Aorta (tissue), 5 donors: ENCODE data around the gene RUNX2. TPM values are rescaled to one million over a fixed set of nuclear protein-coding genes. Genes with fewer than 3 reads are reported as not detected.

Source experiments
- ATAC-seq: fragments of 200-7000 bp; cut with Tn5 transposase; one replicate; pipeline ENCODE4 v1.9.1; 2022; ENCODE audit warnings: moderate library complexity; ENCODE audit not compliant: low FRiP score
- DNase-seq, 2 donors: peaks; one replicate each; pipeline ENCODE4 v3.0.0-alpha.2; 2020
- H3K27ac ChIP-seq, 2 donors: one replicate each; pipeline ENCODE4 v1.5.1; 2013; ENCODE audit warnings: low read length in 2 of 2, mild to moderate bottlenecking in 2 of 2, moderate library complexity in 2 of 2, control low read depth in 1 of 2, inconsistent platforms in 1 of 2, low read depth in 1 of 2
- H3K27me3 ChIP-seq, 2 donors: one replicate each; pipeline ENCODE4 v1.6.1; 2013; ENCODE audit warnings: control low read depth in 1 of 2, low read length in 1 of 2, mild to moderate bottlenecking in 1 of 2, moderate library complexity in 1 of 2; ENCODE audit not compliant: insufficient read depth in 2 of 2, control insufficient read depth in 1 of 2
- H3K36me3 ChIP-seq, 2 donors: one replicate each; pipeline ENCODE4 v1.6.1; 2013; ENCODE audit warnings: control low read depth in 1 of 2, low read length in 1 of 2, mild to moderate bottlenecking in 1 of 2; ENCODE audit not compliant: insufficient read depth in 2 of 2, control insufficient read depth in 1 of 2
- H3K4me1 ChIP-seq, 2 donors: one replicate each; pipeline ENCODE4 v1.6.1; 2013; ENCODE audit warnings: low read length in 2 of 2, control low read depth in 1 of 2, mild to moderate bottlenecking in 1 of 2, moderate library complexity in 1 of 2; ENCODE audit not compliant: insufficient read depth in 2 of 2, control insufficient read depth in 1 of 2
- H3K4me3 ChIP-seq, 2 donors: one replicate each; pipeline ENCODE4 v1.5.1; 2013; ENCODE audit warnings: low read length in 2 of 2, control low read depth in 1 of 2, mild to moderate bottlenecking in 1 of 2
- H3K9me3 ChIP-seq: one replicate; pipeline ENCODE4 v1.6.1; 2013; ENCODE audit warnings: mild to moderate bottlenecking, low read length; ENCODE audit not compliant: control insufficient read depth
- WGBS, 2 donors: extraction: QIAGEN DNeasy Blood & Tissue Kit; methylation state at CpG; one replicate each; pipeline ENCODE4 v1.1.7; 2013; 5-methylcytosine and 5-hydroxymethylcytosine counted together
- intact Hi-C, 2 donors: fragments of 100-400 bp; cut with DNase I; formaldehyde crosslinking; loops; one replicate each; pipeline versions ENCODE4 v1.14.2 to v1.15.0; 2022
- polyA plus RNA-seq, 2 donors: library from polyadenylated mRNA; stranded (reverse); fragments of 200-250 nt; gene quantifications; one replicate each; pipeline ENCODE4 v1.2.3, GENCODE V29; 2013
- total RNA-seq, 2 donors: library from RNA; stranded (reverse); fragmentation: NEBNext Ultra II Directional; extraction: Animal tissue kit (Norgen Biotek cat#: 25700); gene quantifications; one replicate each; pipeline ENCODE4 v1.2.1, GENCODE V29; 2021
- donor health status: healthy with polysubstance abuse.
- donor health status: Bipolar disorder and iron deficiency.
- donor health status: DM: no; HTN: no; CAD: no.
- donor health status: DM: no; HTN: no; CAD: no.
- donor health status: DM: yes; HTN: yes; CAD: no.

RUNX2 gene
- total and polyA plus RNA-seq, 4 donors, result 1.0 to 5.4 (median 1.9) TPM

GRCh38 chr6:45609141-45609638, 281.1 kb downstream of the RUNX2 start:
- 82 to 87% methylated on average over 6 of the region's 6 CpGs for WGBS, 2 donors
- Histone ChIP-seq H3K27ac (no peak overlapping the region), H3K4me3 (no peak overlapping the region), H3K36me3 (no peaks in the 10 kb centered on the region), H3K4me1 (no peaks in the 10 kb centered on the region), H3K9me3 (no peaks in the 10 kb centered on the region), H3K27me3 (no peaks in the 10 kb centered on the region)
- no peak for DNase-seq
- intact Hi-C loops, result no loop called here
- ATAC-seq, result no peak

- no peak overlapping the region for H3K4me3 ChIP-seq
- intact Hi-C loops, result no loop called here
- H3K36me3 ChIP-seq, result no peaks in the 10 kb centered on the region
- no peaks in the 10 kb centered on the region for H3K27me3 ChIP-seq
- no peak overlapping the region for H3K27ac ChIP-seq
- no peaks in the 10 kb centered on the region for H3K4me1 ChIP-seq
- ATAC-seq (no peak), DNase-seq (no peak)
- 69 to 85% methylated on average over 1 of the region's 1 CpG for whole genome bisulfite sequencing, 2 donors
- H3K9me3 ChIP-seq, result no peaks in the 10 kb centered on the region
Observed at GRCh38 chr6:45610374-45610773, 282.2 kb downstream of the RUNX2 start.

GRCh38 chr6:45610832-45611231, 282.7 kb downstream of the RUNX2 start:
- no peak for DNase-seq
- no peak for ATAC-seq
- H3K27me3 ChIP-seq, result peaks cover 0 to 2% of the 10 kb centered on the region in 2 donors
- H3K4me3 ChIP-seq, result no peak overlapping the region
- no peaks in the 10 kb centered on the region for H3K36me3 ChIP-seq
- H3K27ac ChIP-seq, result no peak overlapping the region
- H3K4me1 ChIP-seq, result no peaks in the 10 kb centered on the region
- WGBS, 2 donors, result 73 to 84% methylated on average over 2 of the region's 2 CpGs
- intact Hi-C loops, result no loop called here
- no peaks in the 10 kb centered on the region for H3K9me3 ChIP-seq

GRCh38 chr6:45611491-45611890, 283.4 kb downstream of the RUNX2 start:
- Histone ChIP-seq H3K36me3 (no peaks in the 10 kb centered on the region), H3K9me3 (no peaks in the 10 kb centered on the region), H3K27me3 (peaks cover 0 to 2% of the 10 kb centered on the region in 2 donors), H3K4me1 (no peaks in the 10 kb centered on the region), H3K4me3 (no peak overlapping the region), H3K27ac (no peak overlapping the region)
- ATAC-seq (no peak), DNase-seq (no peak)
- intact Hi-C loops, result no loop called here
- 68 to 90% methylated on average over 2 of the region's 2 CpGs for WGBS, 2 donors

GRCh38 chr6:45613656-45614055, 285.5 kb downstream of the RUNX2 start:
- WGBS, 2 donors, result 4 to 15% methylated on average over 9 of the region's 9 CpGs
- H3K36me3 ChIP-seq, result no peaks in the 10 kb centered on the region
- peak; percentile 49 for ATAC-seq
- H3K27me3 ChIP-seq, result peaks cover 0 to 2% of the 10 kb centered on the region in 2 donors
- no peaks in the 10 kb centered on the region for H3K4me1 ChIP-seq
- intact Hi-C loops, result no loop called here
- no peak overlapping the region for H3K4me3 ChIP-seq
- no peaks in the 10 kb centered on the region for H3K9me3 ChIP-seq
- peak in 1 of 2 donors; percentile 66 for DNase-seq
- no peak overlapping the region for H3K27ac ChIP-seq

- Histone ChIP-seq H3K36me3 (no peaks in the 10 kb centered on the region), H3K27me3 (peaks cover 0 to 2% of the 10 kb centered on the region in 2 donors), H3K4me1 (no peaks in the 10 kb centered on the region), H3K27ac (no peak overlapping the region), H3K4me3 (no peak overlapping the region), H3K9me3 (no peaks in the 10 kb centered on the region)
- ATAC-seq, result no peak
- DNase-seq, result no peak
- intact Hi-C loops, result no loop called here
- WGBS, 2 donors, result 78 to 86% methylated on average over 4 of the region's 4 CpGs
Observed at GRCh38 chr6:45614488-45615285, 286.6 kb downstream of the RUNX2 start.

GRCh38 chr6:45616209-45616608, 288.1 kb downstream of the RUNX2 start:
- H3K27ac ChIP-seq, result no peak overlapping the region
- WGBS, 2 donors, result 58 to 80% methylated on average over 1 of the region's 1 CpG
- H3K9me3 ChIP-seq, result no peaks in the 10 kb centered on the region
- intact Hi-C loops, result no loop called here
- ATAC-seq, result no peak
- no peaks in the 10 kb centered on the region for H3K4me1 ChIP-seq
- peaks cover 0 to 2% of the 10 kb centered on the region in 2 donors for H3K27me3 ChIP-seq
- H3K4me3 ChIP-seq, result no peak overlapping the region
- DNase-seq, result no peak
- H3K36me3 ChIP-seq, result no peaks in the 10 kb centered on the region

- intact Hi-C loops, result no loop called here
- WGBS, 2 donors, result 90 to 96% methylated on average over 3 of the region's 3 CpGs
Observed at GRCh38 chr6:45617441-45617840, 289.3 kb downstream of the RUNX2 start.

GRCh38 chr6:45618259-45618658, 290.1 kb downstream of the RUNX2 start:
- Histone ChIP-seq H3K9me3 (no peaks in the 10 kb centered on the region), H3K27me3 (peaks cover 0 to 2% of the 10 kb centered on the region in 2 donors), H3K27ac (no peak overlapping the region), H3K36me3 (no peaks in the 10 kb centered on the region), H3K4me1 (no peaks in the 10 kb centered on the region), H3K4me3 (no peak overlapping the region)
- DNase-seq (no peak), ATAC-seq (no peak)
- WGBS, 2 donors, result 92 to 96% methylated on average over 2 of the region's 2 CpGs
- intact Hi-C loops, result no loop called here

More at GRCh38 chr6:45617441-45617840, 289.3 kb downstream of the RUNX2 start:
- Histone ChIP-seq H3K27ac (no peak overlapping the region), H3K9me3 (no peaks in the 10 kb centered on the region), H3K4me3 (no peak overlapping the region), H3K27me3 (peaks cover 0 to 2% of the 10 kb centered on the region in 2 donors), H3K36me3 (no peaks in the 10 kb centered on the region), H3K4me1 (no peaks in the 10 kb centered on the region)
- ATAC-seq, result no peak
- DNase-seq, result no peak
